A673 (cell line): Measurements from ENCODE around the gene PDIA4. TPM values are rescaled to one million over a fixed set of nuclear protein-coding genes. Genes with fewer than 3 reads are reported as not detected.

Experiments
- BruUV-seq: library from RNA; stranded (reverse); fragments of 400-500 nt; replicated peaks from 2 replicates; lab custom pipeline; 2021; lab: Mats Ljungman, UMichigan
- CTCF ChIA-PET: fragments of 300-600 bp; sonication (Branson Sonifier 250); formaldehyde crosslinking; loops from one replicate; lab custom pipeline; 2022; ENCODE audit warnings: antibody characterized with exemption; lab: Charles Lee
- POLR2A ChIA-PET: fragments of 300-600 bp; sonication (Branson Sonifier 250); formaldehyde crosslinking; loops from one replicate; lab custom pipeline; 2022; ENCODE audit warnings: antibody characterized with exemption; ENCODE audit not compliant: low non-redundant PET; lab: Charles Lee
- DNase-seq: peaks from one replicate; pipeline ENCODE4 v3.0.0-alpha.2; 2015; ENCODE audit warnings: low spot score
- H3K27ac ChIP-seq: fragments of 200-600 bp; sonication (generic); 2 replicates; pipeline ENCODE4 v1.5.1; 2016; ENCODE audit warnings: mixed run types, low read depth, mild to moderate bottlenecking, mixed read lengths, antibody characterized with exemption, low read length; ENCODE audit not compliant: poor library complexity, severe bottlenecking
- H3K27me3 ChIP-seq: fragments of 200-600 bp; sonication (generic); replicated peaks from 2 replicates; pipeline ENCODE4 v1.6.1; 2017; ENCODE audit warnings: mixed run types, low read depth, mild to moderate bottlenecking, mixed read lengths, antibody characterized with exemption, low read length; ENCODE audit not compliant: insufficient read depth, poor library complexity
- H3K36me3 ChIP-seq: fragments of 200-600 bp; sonication (generic); 2 replicates; pipeline ENCODE4 v1.6.1; 2016; ENCODE audit warnings: mixed run types, mild to moderate bottlenecking, mixed read lengths, antibody characterized with exemption, low read length; ENCODE audit not compliant: insufficient read depth, poor library complexity, severe bottlenecking
- H3K4me1 ChIP-seq: fragments of 200-600 bp; sonication (generic); 2 replicates; pipeline ENCODE4 v1.6.1; 2017; ENCODE audit warnings: mixed run types, mild to moderate bottlenecking, mixed read lengths, antibody characterized with exemption, low read length; ENCODE audit not compliant: insufficient read depth, poor library complexity, severe bottlenecking
- H3K4me3 ChIP-seq: fragments of 200-600 bp; sonication (generic); 2 replicates; pipeline ENCODE4 v1.5.1; 2016; ENCODE audit warnings: low read depth, mixed run types, mild to moderate bottlenecking, mixed read lengths, low read length; ENCODE audit not compliant: poor library complexity, severe bottlenecking
- H3K9me3 ChIP-seq: fragments of 200-600 bp; sonication (generic); 2 replicates; pipeline ENCODE4 v1.6.1; 2016; ENCODE audit warnings: mixed run types, low read depth, mild to moderate bottlenecking, mixed read lengths, antibody characterized with exemption, low read length; ENCODE audit not compliant: poor library complexity, severe bottlenecking
- EZH2 ChIP-seq: fragments of 200-600 bp; sonication (generic); IDR thresholded peaks from 2 replicates; pipeline ENCODE4 v1.6.1; 2017; ENCODE audit warnings: borderline replicate concordance, low read depth, mild to moderate bottlenecking, mixed read lengths, antibody characterized with exemption, low read length; ENCODE audit not compliant: poor library complexity, severe bottlenecking
- intact Hi-C: fragments of 100-400 bp; cut with micrococcal nuclease; formaldehyde crosslinking; loops from one replicate; pipeline ENCODE4 v1.10.0; 2022; ENCODE audit not compliant: unreplicated experiment
- total RNA-seq: library from RNA; stranded (reverse); gene quantifications from 2 replicates; pipeline ENCODE4 v1.2.3, GENCODE V29; 2021
- TF ChIP-seq, protein P1 (sequence below): fragments of 300-800, 200-600 bp; sonication (generic); conservative IDR thresholded peaks from 2 replicates; pipeline ENCODE4 v1.5.1; 2017; ENCODE audit warnings: low read depth, mild to moderate bottlenecking, antibody characterized with exemption, low read length, moderate library complexity, mixed read lengths

PDIA4 gene
- total RNA-seq, 1 experiment from 2014 or later: 235 TPM

DNA sequence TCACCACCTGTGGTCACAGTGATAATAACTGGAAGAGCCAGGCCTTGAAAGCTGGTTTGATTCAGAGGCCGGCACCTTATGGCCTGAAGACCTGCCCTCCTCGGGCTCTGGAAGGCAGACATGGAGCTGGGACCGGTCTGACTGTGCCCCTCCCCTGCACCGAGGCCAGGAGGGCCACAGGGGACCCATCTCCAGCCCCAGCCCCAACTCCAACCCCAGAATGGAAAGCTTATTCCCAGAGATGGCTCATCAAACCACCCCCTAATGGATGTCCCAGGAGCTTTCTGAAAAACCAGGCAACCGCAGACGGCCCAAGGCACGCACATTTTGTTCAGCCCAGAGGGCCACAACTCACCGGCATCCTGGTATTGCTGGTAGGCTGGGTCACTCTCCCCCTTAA is 16.8 kb downstream of the PDIA4 start:
- TF ChIP-seq, protein P1, sequence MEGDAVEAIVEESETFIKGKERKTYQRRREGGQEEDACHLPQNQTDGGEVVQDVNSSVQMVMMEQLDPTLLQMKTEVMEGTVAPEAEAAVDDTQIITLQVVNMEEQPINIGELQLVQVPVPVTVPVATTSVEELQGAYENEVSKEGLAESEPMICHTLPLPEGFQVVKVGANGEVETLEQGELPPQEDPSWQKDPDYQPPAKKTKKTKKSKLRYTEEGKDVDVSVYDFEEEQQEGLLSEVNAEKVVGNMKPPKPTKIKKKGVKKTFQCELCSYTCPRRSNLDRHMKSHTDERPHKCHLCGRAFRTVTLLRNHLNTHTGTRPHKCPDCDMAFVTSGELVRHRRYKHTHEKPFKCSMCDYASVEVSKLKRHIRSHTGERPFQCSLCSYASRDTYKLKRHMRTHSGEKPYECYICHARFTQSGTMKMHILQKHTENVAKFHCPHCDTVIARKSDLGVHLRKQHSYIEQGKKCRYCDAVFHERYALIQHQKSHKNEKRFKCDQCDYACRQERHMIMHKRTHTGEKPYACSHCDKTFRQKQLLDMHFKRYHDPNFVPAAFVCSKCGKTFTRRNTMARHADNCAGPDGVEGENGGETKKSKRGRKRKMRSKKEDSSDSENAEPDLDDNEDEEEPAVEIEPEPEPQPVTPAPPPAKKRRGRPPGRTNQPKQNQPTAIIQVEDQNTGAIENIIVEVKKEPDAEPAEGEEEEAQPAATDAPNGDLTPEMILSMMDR: no peak
- TF ChIP-seq EZH2: no peak
- ChIA-PET CTCF (no interaction called here), POLR2A (no interaction called here)
- no peak for DNase-seq
- BruUV-seq: no TSS peak
- Histone ChIP-seq H3K27ac (no peak overlapping the region), H3K4me1 (no peaks in the 10 kb centered on the region), H3K4me3 (no peak overlapping the region), H3K9me3 (no peaks in the 10 kb centered on the region), H3K27me3 (no peaks in the 10 kb centered on the region), H3K36me3 (peaks cover 88% of the 10 kb centered on the region)
- intact Hi-C loops: no loop called here

- TF ChIP-seq, protein P1: no peak
- TF ChIP-seq EZH2: no peak
- Histone ChIP-seq H3K27ac (no peak overlapping the region), H3K36me3 (peaks cover 88% of the 10 kb centered on the region), H3K9me3 (no peaks in the 10 kb centered on the region), H3K27me3 (no peaks in the 10 kb centered on the region), H3K4me1 (no peaks in the 10 kb centered on the region), H3K4me3 (no peak overlapping the region)
- BruUV-seq: no TSS peak
- POLR2A ChIA-PET: no interaction called here
- intact Hi-C loops: no loop called here
- no peak for DNase-seq
- CTCF ChIA-PET: interaction anchor here (0.6 kb wide), 1 partner anchor 16 kb away, joined by 7 read pairs; no protein-coding TSS in a partner anchor
Measured at GRCh38 chr7:149010451-149010850, 17.9 kb downstream of the PDIA4 start.

GRCh38 chr7:149009527-149009926 is 18.8 kb downstream of the PDIA4 start:
- no peaks in the 10 kb centered on the region for H3K27me3 ChIP-seq
- ChIA-PET CTCF (no interaction called here), POLR2A (no interaction called here)
- H3K36me3 ChIP-seq: peaks cover 88% of the 10 kb centered on the region
- no peak for DNase-seq
- H3K9me3 ChIP-seq: no peaks in the 10 kb centered on the region
- TF ChIP-seq, protein P1: no peak
- TF ChIP-seq EZH2: no peak
- no peak overlapping the region for H3K27ac ChIP-seq
- no TSS peak for BruUV-seq
- intact Hi-C loops: no loop called here
- no peak overlapping the region for H3K4me3 ChIP-seq
- H3K4me1 ChIP-seq: no peaks in the 10 kb centered on the region
